Spleen (tissue), 11 donors: ENCODE measurements around the gene NPAS2. TPM values are rescaled to one million over a fixed set of nuclear protein-coding genes. Genes with fewer than 3 reads are reported as not detected.

Experiments
- DNase-seq: peaks from one replicate; pipeline ENCODE4 v3.0.0-alpha.2; 2020
- H3K27ac ChIP-seq, 8 donors: fragments of 200-600 bp; sonication (generic) in 7 of 8; 1 replicate in 4 of 8; 2 replicates in 4 of 8; pipeline versions ENCODE4 v1.5.0 to v1.8.0; 2016 to 2021; ENCODE audit warnings: inconsistent platforms in 4 of 8, mild to moderate bottlenecking in 4 of 8, moderate library complexity in 1 of 8
- H3K27me3 ChIP-seq, 7 donors: fragments of 200-600 bp; sonication (generic) in 6 of 7; replicated peaks in 1 of 7; 1 replicate in 4 of 7; 2 replicates in 3 of 7; pipeline versions ENCODE4 v1.5.0 to v1.8.0; 2016 to 2021; ENCODE audit warnings: inconsistent platforms in 3 of 7, mild to moderate bottlenecking in 1 of 7
- H3K36me3 ChIP-seq, 6 donors: fragments of 200-600 bp; sonication (generic) in 5 of 6; 1 replicate in 4 of 6; 2 replicates in 2 of 6; pipeline versions ENCODE4 v1.5.0 to v1.8.0; 2016 to 2021; ENCODE audit warnings: inconsistent platforms in 2 of 6
- H3K4me1 ChIP-seq, 6 donors: fragments of 200-600 bp; sonication (generic) in 5 of 6; 1 replicate in 3 of 6; 2 replicates in 3 of 6; pipeline versions ENCODE4 v1.5.0 to v1.8.0; 2016 to 2021; ENCODE audit warnings: inconsistent platforms in 3 of 6
- H3K4me3 ChIP-seq, 8 donors: fragments of 200-600 bp; sonication (generic) in 7 of 8; 1 replicate in 4 of 8; 2 replicates in 4 of 8; pipeline versions ENCODE4 v1.5.0 to v1.8.0; 2016 to 2021; ENCODE audit warnings: inconsistent platforms in 4 of 8, mild to moderate bottlenecking in 4 of 8, moderate library complexity in 2 of 8
- H3K9me3 ChIP-seq, 8 donors: fragments of 200-600 bp; sonication (generic) in 7 of 8; 1 replicate in 4 of 8; 2 replicates in 4 of 8; pipeline versions ENCODE4 v1.5.0 to v1.8.0; 2016 to 2021; ENCODE audit warnings: inconsistent platforms in 4 of 8
- POLR2A ChIP-seq, 3 donors: fragments of 450-650 bp; IDR thresholded peaks; one replicate each; pipeline ENCODE4 v1.5.1; 2017; ENCODE audit warnings: antibody characterized with exemption in 3 of 3, mild to moderate bottlenecking in 1 of 3
- POLR2AphosphoS5 ChIP-seq, 3 donors: sonication (generic); formaldehyde crosslinking; IDR thresholded peaks; one replicate each; pipeline ENCODE4 v1.5.1; 2017; ENCODE audit warnings: antibody characterized with exemption in 3 of 3
- WGBS, 5 donors: extraction: QIAGEN DNeasy Blood & Tissue Kit in 3 of 5; methylation state at CpG; one replicate each; pipeline versions ENCODE4 v1.1.5 to v1.1.7; 2013 to 2018; 5-methylcytosine and 5-hydroxymethylcytosine counted together
- intact Hi-C: fragments of 100-400 bp; cut with DNase I; formaldehyde crosslinking; loops from one replicate; pipeline ENCODE4 v1.15.0; 2023; ENCODE audit warnings: low total_unique reads
- polyA plus RNA-seq, 3 donors: library from polyadenylated mRNA; stranded (reverse); fragments of 200-250 nt; gene quantifications; one replicate each; pipeline ENCODE4 v1.2.1, GENCODE V29; 2013
- total RNA-seq, 7 donors: library from RNA; depleted of rRNA in 3 of 7; stranded (reverse); fragments of >200 nt in 3 of 7; fragmentation: NEBNext Ultra II Directional in 4 of 7; extraction: Animal tissue kit (Norgen Biotek cat#: 25700) in 4 of 7; gene quantifications; one replicate each; pipeline versions ENCODE4 v1.1.0 to v1.2.1, GENCODE V29; 2016 to 2021
- TF ChIP-seq, protein P1 (sequence below), 11 experiments: fragments of 200-600 bp in 7 of 11; fragments of 450-650 bp in 4 of 11; sonication (generic) in 4 of 11; IDR thresholded peaks in 8 of 11; conservative IDR thresholded peaks in 3 of 11; 1 replicate in 7 of 11; 2 replicates in 4 of 11; pipeline versions ENCODE4 v1.4.0 to v1.8.0; 2016 to 2021; ENCODE audit warnings: antibody characterized with exemption in 11 of 11, inconsistent platforms in 4 of 11, mild to moderate bottlenecking in 1 of 11
- donor health status: healthy with polysubstance abuse.
- donor health status: DM: no; HTN: no; CAD: no; lungs with moderate emphysema.
- donor health status: DM: no; HTN: no; CAD: no.
- donor health status: Bipolar disorder and iron deficiency.
- donor health status: healthy.
- donor health status: DM: no; HTN: no; CAD: no.
- donor health status: DM: yes; HTN: yes; CAD: no.

The NPAS2 gene
- total and polyA plus RNA-seq, 10 donors = 2.4 to 24.1 (median 8.4) TPM

DNA sequence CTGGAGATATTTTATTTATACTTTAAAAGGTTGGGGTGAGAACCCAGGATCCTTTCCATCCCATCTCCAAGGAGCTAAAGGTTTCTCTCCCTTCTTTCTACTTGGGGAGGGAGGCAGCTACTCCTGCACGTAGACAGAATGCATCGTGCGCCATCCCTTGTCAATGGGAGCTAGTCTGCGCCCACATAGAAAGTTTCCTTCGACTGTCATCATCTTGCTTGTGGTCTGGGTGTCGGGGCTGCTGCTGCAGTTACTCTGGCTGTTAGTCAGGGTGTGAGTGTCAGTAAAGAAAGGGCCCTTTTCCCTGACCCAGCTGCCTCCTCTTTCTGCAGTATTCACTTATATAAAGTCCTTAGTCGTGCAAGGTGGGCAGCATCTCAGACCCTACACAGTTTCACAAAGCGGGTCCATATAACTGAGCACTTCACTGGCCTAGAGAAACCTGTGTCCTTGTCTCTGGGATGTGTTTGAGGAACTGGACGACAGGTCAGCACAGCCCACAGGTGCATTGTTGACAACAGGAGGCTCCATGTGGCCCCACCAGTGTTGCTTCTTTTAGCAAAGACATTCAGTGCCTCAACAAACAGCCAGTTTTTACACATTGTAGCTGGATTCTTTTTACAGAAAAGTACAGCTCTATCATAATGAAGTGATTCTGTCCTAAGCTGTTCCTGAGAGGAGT is 22.4 kb downstream of the NPAS2 start:
- no peak overlapping the region for H3K27ac ChIP-seq
- H3K4me1 ChIP-seq = no peaks in the 10 kb centered on the region
- no peak overlapping the region for H3K4me3 ChIP-seq
- no peak for DNase-seq
- H3K9me3 ChIP-seq = no peaks in the 10 kb centered on the region
- H3K27me3 ChIP-seq = peaks cover 0 to 7% (median 0%) of the 10 kb centered on the region in 7 donors
- intact Hi-C loops = no loop called here
- 83 to 90% (median 85%) methylated on average over 9 of the region's 9 CpGs for WGBS, 5 donors
- no peaks in the 10 kb centered on the region for H3K36me3 ChIP-seq
- TF ChIP-seq, protein P1, sequence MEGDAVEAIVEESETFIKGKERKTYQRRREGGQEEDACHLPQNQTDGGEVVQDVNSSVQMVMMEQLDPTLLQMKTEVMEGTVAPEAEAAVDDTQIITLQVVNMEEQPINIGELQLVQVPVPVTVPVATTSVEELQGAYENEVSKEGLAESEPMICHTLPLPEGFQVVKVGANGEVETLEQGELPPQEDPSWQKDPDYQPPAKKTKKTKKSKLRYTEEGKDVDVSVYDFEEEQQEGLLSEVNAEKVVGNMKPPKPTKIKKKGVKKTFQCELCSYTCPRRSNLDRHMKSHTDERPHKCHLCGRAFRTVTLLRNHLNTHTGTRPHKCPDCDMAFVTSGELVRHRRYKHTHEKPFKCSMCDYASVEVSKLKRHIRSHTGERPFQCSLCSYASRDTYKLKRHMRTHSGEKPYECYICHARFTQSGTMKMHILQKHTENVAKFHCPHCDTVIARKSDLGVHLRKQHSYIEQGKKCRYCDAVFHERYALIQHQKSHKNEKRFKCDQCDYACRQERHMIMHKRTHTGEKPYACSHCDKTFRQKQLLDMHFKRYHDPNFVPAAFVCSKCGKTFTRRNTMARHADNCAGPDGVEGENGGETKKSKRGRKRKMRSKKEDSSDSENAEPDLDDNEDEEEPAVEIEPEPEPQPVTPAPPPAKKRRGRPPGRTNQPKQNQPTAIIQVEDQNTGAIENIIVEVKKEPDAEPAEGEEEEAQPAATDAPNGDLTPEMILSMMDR (IDR thresholded peaks at IDR 0.05 in 8 of 11, conservative IDR thresholded peaks at IDR 0.05 in 3 of 11) = no peak
- TF ChIP-seq POLR2AphosphoS5 (IDR thresholded peaks at IDR 0.05) (no peak), POLR2A (IDR thresholded peaks at IDR 0.05) (no peak)

DNA sequence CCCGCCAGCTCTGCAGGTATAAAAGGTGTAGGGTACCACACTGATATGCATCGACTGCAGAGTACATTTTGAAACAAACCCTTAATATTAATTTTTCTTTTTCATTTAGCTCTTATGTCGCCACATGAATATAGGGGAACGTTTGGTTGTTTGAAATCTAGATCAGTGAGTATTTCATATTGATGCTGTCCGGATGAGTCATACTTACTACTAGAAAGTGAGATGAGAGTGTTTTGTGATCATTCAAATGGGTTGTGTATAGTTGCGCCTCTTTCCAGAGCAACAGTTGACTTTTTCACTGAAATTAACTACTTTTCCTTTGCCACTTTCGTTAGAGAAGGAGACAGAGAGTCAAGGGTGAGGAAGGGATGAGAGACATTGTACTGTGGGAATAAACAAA is 24.6 kb downstream of the NPAS2 start:
- Histone ChIP-seq H3K4me1 (no peaks in the 10 kb centered on the region), H3K4me3 (no peak overlapping the region), H3K9me3 (no peaks in the 10 kb centered on the region), H3K27ac (no peak overlapping the region), H3K36me3 (no peaks in the 10 kb centered on the region), H3K27me3 (peaks cover 0 to 7% (median 0%) of the 10 kb centered on the region in 7 donors)
- 67 to 91% (median 73%) methylated on average over 7 of the region's 7 CpGs for WGBS, 5 donors
- TF ChIP-seq POLR2AphosphoS5 (IDR thresholded peaks at IDR 0.05) = no peak
- no peak for TF ChIP-seq POLR2A (IDR thresholded peaks at IDR 0.05)
- TF ChIP-seq, protein P1 (IDR thresholded peaks at IDR 0.05 in 8 of 11, conservative IDR thresholded peaks at IDR 0.05 in 3 of 11) = no peak
- DNase-seq = no peak
- intact Hi-C loops = no loop called here

DNA sequence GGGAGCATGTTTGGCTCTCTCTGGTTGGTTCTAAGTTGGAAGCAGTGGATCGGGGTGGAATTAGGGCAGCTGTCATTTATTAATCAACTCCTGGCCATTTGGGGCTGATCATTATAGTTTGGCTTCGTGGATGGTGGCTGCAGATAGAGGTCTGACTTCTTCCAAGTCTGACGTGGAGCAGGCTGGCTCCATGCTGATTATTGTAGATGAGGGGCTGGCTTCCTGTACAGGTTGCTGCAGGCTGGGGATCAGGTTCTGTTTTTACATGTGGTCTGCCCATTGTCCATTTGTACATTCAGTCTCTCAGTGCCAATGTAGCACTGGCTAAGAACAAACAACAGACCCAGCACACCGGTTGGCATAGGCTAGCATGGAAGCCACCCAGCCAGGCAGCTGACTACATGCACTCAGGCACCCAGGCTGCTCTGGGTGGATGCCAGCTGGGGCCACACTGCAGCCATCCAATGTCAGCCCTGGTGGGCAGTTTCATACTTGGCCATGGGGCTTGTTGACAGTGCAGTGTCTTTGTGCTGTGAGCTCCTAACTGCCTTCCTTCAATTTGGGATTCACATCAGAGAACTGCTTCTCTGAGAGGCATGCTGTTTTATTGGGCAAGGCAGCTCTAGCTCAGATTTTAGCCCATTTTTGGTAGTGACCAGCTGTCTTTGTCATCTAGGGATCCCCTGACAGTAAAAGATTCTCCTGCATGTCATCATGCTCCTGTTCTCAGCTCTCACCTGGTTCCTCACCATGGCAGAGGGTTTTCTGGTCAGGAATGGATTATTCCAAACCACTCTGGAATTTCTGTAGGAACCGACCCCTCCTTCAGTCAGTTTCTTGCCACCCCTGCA is 25.4 kb downstream of the NPAS2 start:
- Histone ChIP-seq H3K4me3 (no peak overlapping the region), H3K4me1 (no peaks in the 10 kb centered on the region), H3K27me3 (peaks cover 0 to 7% (median 0%) of the 10 kb centered on the region in 7 donors), H3K9me3 (no peaks in the 10 kb centered on the region), H3K27ac (no peak overlapping the region), H3K36me3 (no peaks in the 10 kb centered on the region)
- intact Hi-C loops = no loop called here
- WGBS, 5 donors = 80 to 90% (median 88%) methylated on average over 5 of the region's 5 CpGs
- DNase-seq = no peak
- TF ChIP-seq, protein P1 (IDR thresholded peaks at IDR 0.05 in 8 of 11, conservative IDR thresholded peaks at IDR 0.05 in 3 of 11) = no peak
- TF ChIP-seq POLR2A (IDR thresholded peaks at IDR 0.05) (no peak), POLR2AphosphoS5 (IDR thresholded peaks at IDR 0.05) (no peak)

DNA sequence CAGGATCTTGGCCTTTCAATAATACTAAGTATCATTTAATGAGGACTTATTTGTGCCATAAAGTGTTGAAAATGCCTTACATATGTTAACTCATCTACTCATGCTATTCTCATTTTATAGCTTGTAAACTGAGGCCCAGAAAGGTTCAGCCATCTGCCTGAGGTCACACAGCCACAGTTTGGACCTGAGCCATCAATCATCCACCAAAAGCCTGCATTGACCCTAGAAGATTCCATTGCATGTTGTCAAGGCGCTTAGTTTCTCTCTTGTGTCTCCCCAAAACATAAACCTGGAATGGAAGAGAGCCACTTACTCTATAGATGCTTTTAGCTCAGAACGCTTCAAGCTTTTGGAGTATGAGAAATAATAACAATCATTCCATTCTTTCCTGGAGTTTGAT is 26.8 kb downstream of the NPAS2 start:
- H3K27ac ChIP-seq = no peak overlapping the region
- no peaks in the 10 kb centered on the region for H3K36me3 ChIP-seq
- intact Hi-C loops = no loop called here
- TF ChIP-seq POLR2AphosphoS5 (IDR thresholded peaks at IDR 0.05) (no peak), POLR2A (IDR thresholded peaks at IDR 0.05) (no peak)
- TF ChIP-seq, protein P1 (IDR thresholded peaks at IDR 0.05 in 8 of 11, conservative IDR thresholded peaks at IDR 0.05 in 3 of 11) = no peak
- no peaks in the 10 kb centered on the region for H3K9me3 ChIP-seq
- H3K4me1 ChIP-seq = no peaks in the 10 kb centered on the region
- WGBS, 5 donors = 88 to 100% (median 94%) methylated on average over 2 of the region's 2 CpGs
- H3K4me3 ChIP-seq = no peak overlapping the region
- no peak for DNase-seq
- H3K27me3 ChIP-seq = peaks cover 0 to 7% (median 0%) of the 10 kb centered on the region in 7 donors
